Muscle of back (tissue), 11 donors: ENCODE measurements around the gene GUCY1A1. TPM values are rescaled to one million over a fixed set of nuclear protein-coding genes. Genes with fewer than 3 reads are reported as not detected.

Source experiments
- DNase-seq, 3 donors: peaks; one replicate each; pipeline versions ENCODE4 v3.0.0 to v3.0.0-alpha.2; 2013
- polyA plus RNA-seq, 10 donors: library from polyadenylated mRNA; unstranded; fragments of 120-200 nt; gene quantifications; one replicate each; pipeline ENCODE4 v1.2.1, GENCODE V29; 2013; ENCODE audit not compliant: insufficient read length in 10 of 10

Gene GUCY1A1
- polyA plus RNA-seq, 10 donors, result 11.6 to 17.5 (median 14.5) TPM

DNA sequence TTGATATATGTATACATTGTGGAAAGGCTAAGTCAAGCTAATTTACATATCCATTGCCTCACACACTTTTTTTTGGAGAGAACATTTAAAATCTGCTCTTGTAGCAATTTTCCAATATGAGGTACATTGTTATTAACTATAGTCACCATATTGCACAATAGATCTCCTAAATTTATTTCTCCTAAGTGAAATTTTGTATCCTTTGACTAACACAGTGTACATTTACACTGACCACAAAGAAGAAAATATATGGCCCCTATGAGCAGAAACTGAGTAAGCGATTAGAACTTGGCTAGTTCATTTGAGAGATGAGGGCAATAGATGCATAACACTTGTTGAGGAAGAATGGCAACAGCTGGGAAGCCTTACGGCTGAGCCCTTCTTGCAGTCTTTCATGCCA lies 71.9 kb downstream of the GUCY1A1 start:
- DNase-seq, result peak in 1 of 3 donors; percentile 43

DNA sequence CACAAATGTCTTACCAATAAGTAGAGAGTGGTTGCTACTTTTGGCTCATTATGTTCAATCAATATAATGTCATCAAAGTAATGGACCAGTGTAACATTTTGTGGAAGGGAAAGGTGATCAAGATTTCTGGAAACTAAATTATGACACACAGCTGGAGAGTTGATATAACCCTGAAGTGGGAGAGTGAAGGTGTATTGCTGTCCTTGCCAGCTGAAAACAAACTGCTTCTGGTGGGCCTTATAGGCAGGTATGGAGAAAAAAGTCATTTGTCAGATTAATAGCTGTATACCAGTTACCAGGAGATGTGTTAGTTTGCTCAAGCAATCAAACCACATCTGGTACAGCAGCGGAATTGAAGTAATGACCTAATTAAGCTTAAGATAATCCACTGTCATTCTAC lies 74.9 kb downstream of the GUCY1A1 start:
- no peak for DNase-seq

DNA sequence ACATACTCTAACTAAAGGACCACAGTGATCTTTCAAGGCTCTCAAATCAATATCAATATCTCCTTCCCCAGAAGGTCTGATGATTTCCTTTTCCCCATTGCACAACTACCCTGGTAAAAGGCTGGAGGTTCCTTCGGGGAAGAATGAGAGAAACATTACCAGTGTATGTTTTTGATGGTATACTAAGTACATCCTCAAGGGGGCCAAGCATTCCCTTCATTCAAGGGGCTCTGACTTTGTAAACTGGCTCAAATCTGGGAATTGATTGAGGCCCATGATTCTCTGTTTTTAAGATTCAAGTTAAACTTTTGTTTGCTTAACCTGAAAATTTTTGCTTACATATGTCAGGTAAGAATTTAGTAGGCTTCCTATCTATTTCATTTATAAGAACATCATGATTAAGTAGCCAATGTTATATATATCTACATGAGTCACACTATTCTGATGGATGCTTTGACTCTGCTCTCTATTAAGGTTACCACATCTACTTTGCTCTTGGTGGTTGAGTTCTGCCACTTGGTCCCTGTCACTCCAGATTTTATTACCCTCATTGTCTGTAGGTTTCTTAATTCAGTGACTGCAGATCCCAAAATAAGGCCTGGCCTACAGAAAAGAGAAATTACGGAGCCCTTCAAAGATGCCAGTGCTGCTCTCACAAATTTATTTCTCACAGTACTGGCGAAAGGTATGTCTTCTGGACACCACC lies 75.8 kb downstream of the GUCY1A1 start:
- no peak for DNase-seq

DNA sequence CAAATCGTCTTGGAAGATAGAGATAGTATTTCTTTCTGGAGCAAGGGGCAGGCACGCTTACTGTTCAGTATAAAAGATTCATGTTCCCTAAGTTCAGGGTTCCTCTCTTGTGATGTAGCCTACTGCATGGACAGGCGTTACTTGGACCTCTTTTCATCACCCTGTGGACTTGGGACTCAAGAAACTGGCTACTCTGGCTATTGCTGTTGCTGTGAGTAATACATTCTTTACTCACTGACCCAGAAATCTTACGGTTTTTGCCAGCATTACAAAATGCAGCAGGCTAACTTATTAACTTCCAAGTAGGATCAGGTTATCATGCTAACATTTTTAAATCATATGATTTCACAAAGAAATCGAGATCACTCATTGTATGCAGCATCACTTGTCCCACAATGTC lies 79.3 kb downstream of the GUCY1A1 start:
- no peak for DNase-seq

DNA sequence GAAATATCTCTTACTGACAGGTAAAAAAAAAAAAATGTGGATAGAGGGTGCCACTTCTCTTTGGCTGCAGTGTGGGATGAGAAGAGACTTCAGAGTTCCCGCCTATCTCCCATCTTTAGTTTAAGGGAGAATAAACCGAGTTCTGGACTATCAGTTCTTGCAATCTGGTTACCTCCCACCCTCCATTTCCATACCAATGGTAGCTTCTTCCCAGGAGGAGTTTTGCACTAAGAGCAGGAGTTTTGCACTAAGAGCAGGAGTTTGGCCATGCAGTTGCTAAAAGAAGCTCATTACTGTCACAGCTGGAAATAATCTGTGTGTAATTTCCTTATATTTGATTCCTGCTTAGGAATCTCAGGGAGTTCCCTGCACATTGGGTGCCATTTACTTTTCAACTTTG lies 81.4 kb downstream of the GUCY1A1 start:
- DNase-seq, result no peak

DNA sequence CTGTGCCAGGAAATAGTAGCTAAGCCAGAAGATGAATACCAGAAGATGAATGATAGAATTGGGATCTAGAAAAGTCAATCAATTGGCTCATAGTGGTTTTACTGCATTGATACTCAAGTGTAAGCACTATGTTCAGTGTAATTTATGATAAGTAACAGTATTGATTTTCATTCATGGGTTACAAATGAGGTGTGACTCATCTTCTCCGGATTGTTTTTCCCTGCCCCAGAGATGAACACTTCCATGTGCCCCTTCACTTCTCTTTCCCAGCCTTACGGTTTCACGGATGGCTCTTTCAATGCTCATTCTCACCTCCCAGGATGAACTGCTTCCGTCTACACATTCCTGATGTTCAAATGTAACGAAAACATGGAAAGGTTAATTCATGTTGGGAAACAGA lies 82.4 kb downstream of the GUCY1A1 start:
- DNase-seq, result no peak

DNA sequence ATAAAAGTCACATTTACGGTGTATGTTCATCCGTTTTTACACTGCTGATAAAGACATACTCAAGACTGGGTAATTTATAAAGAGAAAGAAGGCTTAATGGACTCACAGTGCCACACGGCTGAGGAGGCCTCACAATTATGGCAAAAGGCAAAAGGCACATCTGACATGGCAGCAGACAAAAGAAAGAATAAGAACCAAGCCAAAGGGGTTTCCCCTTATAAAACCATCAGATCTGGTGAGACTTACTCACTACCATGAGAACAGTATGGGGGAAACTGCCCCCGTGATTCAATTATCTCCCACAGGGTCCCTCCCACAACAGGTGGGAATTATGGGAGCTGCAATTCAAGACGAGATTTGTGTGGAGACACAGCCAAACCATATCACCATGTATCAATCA lies 84.9 kb downstream of the GUCY1A1 start:
- DNase-seq, result no peak

DNA sequence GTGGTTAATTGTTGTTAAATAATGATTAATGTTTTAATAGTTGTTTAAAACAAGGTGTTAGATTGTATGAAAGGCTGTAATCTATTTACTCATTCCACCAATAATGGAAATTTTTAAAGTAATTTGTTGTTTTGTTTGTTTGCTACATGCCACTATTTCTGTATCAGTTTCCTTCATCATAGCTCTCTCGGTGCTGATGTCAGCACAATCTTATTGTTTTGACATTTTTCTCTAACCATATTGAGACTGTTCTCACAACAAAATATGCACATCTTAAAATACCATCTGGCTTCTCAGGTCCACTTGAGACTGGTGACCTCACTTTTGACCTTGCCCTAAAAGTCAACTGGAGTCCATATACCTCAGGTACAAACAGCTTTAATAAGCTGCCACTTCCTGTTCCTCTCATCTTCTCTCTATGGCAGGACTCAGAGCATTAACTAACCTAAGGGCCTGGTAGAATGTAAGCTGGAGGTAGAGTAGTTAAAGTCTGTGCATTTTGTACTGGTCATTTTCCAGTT lies 91.2 kb downstream of the GUCY1A1 start:
- no peak for DNase-seq

DNA sequence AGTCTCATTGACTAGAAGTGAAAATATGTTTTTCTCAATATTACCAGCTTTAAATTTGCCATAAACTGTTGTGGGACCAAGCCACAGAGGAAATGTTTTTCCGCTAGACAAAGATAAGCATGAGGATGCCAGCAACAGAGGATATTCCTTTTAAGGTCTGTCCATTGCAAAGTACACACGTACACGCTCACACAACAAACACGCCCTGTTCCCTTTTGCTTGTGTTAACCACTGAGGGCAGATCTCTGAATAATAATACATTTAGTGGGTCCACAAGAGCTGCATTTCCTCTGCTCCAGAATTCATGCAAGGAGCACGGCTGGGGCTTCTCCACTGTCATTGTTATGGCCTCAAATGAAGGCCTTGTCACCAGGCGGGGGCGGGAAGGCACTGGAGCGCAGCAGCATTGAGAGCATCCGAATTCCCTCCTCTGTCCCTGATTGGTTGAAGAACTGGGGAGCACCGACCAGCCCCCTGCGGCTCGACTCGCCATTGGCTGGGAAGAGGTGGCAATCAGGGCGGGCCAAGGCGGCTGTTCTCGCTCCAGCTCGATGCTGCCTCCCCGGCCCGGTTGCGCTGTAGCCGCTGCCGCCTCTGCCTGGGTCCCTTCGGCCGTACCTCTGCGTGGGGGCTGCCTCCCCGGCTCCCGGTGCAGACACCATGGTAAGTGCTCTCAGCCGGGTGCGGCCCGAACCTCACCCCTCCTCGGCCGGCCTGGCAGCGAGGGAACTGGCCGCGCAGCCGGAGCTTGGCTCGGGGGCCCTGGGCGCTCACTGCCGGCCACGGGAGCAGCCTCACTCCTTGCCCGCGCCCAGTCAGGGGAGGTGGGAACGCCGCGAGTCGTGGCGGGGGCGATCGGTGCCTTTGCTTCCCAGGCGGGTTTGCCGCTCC lies 92.1 kb downstream of the GUCY1A1 start, which contains the start of gene GUCY1B1:
Gene GUCY1B1 (plus strand): TSS at position 541 of the 891 bp plus-strand sequence. CDS start 120 bp downstream, at position 661.
- peak; percentile 93 to 97 (median 95) for DNase-seq

DNA sequence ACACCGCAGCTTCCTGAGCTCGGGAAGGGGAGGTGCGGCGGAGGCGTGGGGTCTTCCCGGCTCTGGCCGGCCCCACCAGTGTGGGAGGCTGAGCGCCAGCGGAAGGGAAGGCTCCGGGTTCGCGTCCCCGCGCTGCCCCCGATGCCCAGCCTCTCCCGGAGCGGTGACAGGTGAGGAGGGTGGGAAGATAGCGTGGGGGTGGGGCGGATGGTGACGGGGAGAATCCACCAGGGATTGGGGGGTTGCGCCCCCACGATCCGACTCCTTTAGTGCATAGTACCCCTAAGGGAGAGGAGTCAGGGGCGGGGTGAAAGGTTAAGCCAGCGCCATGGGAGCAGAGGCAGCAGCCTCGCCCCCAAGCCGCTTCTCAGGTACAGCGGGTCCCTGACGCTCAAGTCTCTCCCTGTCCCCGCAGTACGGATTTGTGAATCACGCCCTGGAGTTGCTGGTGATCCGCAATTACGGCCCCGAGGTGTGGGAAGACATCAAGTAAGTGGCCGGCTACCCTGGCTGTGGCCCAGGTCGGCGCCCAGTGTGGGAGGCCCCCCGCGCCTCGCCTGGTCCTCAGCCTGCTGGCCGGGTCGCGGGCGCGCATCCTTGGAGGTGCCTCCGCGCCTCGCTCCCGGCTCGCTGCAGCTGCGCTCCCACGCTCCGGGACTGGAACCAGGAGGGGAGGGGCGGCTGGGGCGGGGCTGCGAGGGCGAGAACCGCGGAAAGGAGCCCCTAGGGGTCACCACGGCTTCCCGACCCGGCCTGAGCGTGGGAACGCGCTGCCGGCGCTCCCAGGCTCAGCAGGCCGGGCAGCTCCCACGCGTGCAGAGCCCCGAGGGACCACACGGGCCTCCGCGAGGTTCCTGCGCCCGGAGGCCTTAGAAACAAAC lies 93.0 kb downstream of the GUCY1A1 start:
- DNase-seq, result peak; percentile 44 to 94 (median 79)

DNA sequence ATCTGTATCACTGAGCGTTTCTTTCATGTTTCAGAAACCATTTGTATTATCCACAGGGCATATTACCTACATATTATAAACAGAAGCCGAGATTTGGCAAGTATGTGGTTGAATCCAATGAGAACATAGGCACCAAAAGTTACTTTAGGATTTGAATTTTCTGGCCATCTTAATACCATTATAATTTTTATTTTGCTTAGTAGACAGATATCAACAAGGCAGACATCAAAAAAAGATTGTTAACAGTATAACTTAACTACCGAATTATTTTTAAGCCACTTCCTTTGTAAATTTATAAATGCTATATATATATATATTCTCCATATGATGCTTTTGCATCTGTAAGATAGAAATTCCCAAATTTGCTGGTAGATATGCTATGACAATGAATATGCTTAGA lies 94.4 kb downstream of the GUCY1A1 start:
- no peak for DNase-seq

DNA sequence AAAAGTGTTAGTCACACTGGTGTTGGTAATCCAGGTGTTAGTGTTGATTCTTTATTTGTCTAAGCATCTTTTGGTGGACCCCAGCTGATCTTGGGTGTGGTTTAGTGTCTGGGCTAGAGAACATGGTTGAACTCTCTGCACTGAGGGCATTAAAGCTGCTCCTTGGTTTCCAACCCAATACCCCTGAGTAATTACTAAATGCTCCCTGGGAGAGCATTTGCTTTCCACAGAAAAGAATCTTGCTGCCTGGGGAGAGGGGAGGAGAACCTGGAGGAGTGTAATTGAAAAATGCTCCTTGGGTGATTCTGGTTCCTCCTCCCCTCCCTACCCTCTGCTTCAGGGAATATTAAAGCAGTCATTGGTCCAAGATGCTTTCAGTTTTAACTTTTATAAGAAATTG lies 95.3 kb downstream of the GUCY1A1 start:
- peak in 1 of 3 donors; percentile 25 for DNase-seq

DNA sequence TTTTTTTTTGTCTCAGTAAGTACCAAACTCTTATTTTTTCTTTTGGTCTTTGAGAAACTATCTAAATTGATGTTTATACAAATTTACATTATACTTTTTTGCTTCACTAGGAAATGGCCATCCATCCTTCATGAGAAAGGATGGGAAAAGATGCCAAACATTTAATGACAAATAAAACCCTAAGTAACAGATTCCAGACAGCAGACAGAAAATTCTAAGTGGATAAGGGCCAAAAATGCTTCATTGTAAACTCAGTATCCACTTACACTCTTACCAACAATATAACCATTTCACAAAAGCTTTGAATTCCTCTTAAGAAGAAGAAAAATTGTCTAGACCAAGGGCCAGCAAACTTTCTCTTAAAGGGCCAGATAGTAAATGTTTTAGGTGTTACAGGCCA lies 95.7 kb downstream of the GUCY1A1 start:
- no peak for DNase-seq

DNA sequence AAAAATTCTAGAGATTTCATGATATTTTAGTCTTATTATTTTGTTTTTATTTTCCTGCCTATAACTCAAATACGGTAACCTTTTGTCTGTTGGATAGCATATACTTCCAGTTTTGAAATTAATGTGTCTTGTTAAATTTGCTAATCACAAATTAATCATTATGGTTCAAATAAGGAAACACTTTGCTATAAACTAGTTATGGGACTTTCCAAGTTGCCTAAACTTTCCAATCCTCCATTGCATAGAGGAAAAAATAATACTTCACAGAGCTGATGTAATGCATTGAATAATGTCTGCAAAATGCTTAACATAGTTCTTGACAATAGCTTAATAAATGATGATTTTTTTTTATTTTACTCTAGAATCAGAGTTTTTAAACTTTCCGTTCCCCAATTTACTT lies 96.9 kb downstream of the GUCY1A1 start:
- DNase-seq, result no peak

DNA sequence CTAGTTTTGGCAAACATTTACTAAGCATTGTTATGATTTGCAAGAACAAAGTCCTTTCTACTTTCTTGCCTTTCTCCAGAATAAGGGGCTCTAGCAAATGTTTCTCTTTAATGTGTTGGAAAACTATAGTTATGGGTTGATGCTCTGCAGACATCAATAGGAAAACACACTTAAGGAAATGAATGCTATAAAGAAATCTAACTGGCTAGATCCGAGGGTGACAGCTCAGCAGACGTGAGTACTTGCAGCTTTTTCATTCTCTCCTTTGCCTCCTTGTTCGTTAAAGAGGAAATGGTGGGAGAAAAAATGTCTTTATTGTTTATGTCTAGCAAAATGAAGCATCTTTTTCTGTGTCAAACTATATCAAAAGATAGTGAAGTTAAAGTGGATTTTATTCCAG lies 98.5 kb downstream of the GUCY1A1 start:
- no peak for DNase-seq

DNA sequence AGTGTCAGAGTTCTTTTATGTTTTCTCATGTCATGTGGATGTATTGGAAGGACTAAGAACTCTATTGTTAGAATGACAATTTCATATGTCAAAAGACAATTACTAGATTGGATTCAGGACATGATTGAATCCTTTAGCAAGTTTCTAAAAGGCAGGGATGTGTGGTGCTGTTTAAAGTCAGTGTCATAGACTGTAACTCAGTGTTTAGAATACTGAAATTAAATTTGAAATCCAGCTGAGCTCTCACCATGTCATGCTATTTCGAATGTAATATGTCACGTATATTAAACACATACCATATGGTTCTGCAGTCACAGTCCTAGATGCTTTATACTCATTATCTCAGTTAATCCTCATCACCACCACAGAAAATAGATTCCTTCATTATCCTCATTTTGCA lies 100.0 kb downstream of the GUCY1A1 start:
- no peak for DNase-seq

DNA sequence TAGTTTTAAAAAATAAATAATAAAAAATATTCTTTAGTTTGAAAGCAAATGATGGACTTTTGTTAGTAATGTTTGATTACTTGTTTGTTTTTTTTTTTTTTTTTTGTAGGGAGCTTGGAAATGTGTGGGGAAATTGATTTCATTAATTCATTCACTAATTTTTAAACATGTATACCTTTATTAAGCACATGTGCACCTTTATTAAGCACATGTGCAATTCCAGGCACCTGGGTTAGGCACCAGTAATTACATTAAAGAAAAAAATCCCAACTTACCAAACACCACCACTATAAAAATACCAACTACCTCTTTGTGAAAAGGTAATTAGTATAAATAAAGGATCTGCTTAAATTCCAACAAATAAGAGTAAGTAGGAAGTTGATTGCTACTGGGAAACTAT lies 101.7 kb downstream of the GUCY1A1 start:
- DNase-seq, result no peak

DNA sequence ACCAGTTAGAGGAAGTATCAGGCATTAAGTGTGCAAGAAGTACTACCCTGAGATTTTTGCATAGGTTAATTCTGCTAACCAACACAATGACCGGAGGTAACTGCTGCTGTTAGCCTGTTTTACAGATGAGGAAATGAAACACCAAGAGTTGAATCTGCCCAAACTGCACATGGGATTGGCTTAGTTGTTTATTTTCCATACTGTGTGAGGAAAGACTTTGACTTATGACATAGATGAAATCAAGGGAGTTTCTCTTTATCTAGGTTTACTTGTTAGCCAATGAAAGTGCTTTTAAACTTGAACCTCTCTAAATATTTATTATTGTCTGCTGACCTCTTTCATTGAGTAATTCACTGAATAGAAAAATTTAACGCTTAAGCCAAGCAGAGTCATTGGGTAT lies 102.4 kb downstream of the GUCY1A1 start:
- no peak for DNase-seq

DNA sequence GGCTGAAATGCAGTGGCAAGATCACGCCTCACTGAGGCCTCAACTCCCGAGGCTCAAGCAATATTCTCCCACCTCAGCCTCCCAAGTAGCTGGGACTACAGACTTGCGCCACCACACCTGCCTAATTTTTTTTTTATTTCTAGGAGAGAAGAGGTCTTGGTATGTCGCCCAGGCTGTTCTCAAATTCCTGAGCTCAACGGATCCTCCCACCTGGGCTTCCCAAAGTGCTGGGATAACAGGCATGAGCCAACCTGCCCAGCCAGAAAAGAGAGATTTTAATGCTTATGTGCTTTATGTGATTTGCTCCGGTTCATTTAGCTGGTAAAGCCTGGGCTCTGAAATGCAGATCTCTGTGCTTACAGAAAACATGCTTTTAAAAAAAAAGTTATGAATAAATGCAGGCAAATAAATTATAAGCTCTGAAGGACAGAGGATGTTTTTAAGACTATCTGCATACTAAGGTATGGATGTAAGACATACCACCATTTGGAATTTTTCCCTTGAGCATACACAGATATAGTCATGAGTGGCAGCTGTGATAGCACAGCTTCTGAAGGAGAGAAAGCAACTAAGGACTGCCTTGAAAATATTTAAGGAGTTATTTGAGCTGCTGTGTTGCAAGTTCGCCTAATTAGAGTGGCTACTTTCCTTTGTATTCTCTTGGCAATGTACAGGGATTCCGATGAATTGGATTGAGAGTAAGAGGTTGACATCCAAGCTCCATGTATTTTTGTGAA lies 106.0 kb downstream of the GUCY1A1 start:
- DNase-seq, result no peak

DNA sequence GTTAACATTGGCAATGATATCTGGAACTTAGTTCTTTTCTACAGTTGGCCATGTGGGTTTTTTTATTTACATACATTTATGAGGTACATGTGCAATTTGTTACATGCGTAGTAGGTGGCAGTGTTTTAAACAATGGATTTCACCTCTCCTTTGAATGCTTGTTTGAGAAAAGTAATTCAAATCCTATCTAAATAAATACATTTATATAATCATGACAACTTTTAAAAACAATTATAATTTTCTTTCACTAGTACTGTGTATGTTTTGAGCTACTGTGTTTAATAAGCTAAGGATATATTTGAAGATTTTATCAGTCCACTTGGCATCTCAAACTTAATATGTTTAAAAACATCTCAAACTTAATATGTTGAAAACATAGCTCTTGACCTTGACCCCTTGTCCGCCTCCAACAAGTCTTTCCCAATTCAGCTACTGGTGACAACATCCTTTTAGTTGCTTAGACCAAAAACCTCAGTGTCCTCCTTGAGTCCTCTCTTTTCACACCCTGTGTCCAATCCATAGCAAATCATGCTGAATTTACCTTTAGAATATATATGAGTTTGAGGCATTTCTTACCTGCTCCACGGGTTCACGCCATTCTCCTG lies 106.7 kb downstream of the GUCY1A1 start:
- no peak for DNase-seq

DNA sequence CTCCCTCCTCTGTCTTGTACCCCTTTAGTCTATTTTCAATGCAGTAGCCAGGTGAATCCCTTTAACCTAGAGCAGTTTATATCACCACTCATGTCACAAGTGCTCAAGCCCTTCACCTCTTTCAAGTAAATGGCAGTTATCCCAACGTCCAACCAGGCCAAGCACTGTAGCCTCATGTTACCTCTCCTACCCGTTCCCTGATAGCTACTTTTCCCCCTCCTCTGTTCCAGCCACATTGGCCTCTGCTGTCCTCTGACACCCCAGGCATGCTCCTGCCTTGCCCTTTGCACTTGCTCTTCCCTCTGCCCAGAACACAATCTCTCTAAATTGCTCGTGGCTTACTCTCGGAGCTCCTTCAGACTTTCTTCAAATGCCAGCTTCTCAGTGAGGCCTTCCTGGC lies 107.4 kb downstream of the GUCY1A1 start:
- DNase-seq, result no peak
